DOHH2 (cell line): Measurements from ENCODE around the gene DLG1.

Source experiments
- EZH2phosphoT487 ChIP-seq: fragments of 200-600 bp; sonication (generic); IDR thresholded peaks from 2 replicates; pipeline ENCODE4 v1.6.1; 2017; ENCODE audit warnings: borderline replicate concordance, mild to moderate bottlenecking, antibody characterized with exemption, low read length, moderate library complexity, mixed read lengths
- TF ChIP-seq, protein P1 (sequence below): fragments of 200-600 bp; sonication (generic); IDR thresholded peaks from one replicate; pipeline ENCODE4 v1.5.1; 2014; ENCODE audit warnings: antibody characterized with exemption, mild to moderate bottlenecking, low read depth, low read length; ENCODE audit not compliant: poor library complexity, severe bottlenecking

- TF ChIP-seq, protein P1, sequence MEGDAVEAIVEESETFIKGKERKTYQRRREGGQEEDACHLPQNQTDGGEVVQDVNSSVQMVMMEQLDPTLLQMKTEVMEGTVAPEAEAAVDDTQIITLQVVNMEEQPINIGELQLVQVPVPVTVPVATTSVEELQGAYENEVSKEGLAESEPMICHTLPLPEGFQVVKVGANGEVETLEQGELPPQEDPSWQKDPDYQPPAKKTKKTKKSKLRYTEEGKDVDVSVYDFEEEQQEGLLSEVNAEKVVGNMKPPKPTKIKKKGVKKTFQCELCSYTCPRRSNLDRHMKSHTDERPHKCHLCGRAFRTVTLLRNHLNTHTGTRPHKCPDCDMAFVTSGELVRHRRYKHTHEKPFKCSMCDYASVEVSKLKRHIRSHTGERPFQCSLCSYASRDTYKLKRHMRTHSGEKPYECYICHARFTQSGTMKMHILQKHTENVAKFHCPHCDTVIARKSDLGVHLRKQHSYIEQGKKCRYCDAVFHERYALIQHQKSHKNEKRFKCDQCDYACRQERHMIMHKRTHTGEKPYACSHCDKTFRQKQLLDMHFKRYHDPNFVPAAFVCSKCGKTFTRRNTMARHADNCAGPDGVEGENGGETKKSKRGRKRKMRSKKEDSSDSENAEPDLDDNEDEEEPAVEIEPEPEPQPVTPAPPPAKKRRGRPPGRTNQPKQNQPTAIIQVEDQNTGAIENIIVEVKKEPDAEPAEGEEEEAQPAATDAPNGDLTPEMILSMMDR = no peak
- TF ChIP-seq EZH2phosphoT487 = no peak
Observed at GRCh38 chr3:197167549-197167948, 130.9 kb downstream of the DLG1 start.
